Kasumi-1 (cell line): ENCODE data around the gene CYP1A2.
"Not testable (repeated sequence)": the region's sequence is repeated elsewhere in the genome, so short reads cannot be mapped to it uniquely, and the experiment has no call there.

ENCODE experiments used
- DNase-seq, 2 experiments: peaks; one replicate each; lab custom pipeline; 2025; lab: John Stamatoyannopoulos, UW

Gene CYP1A2

GRCh38 chr15:74776821-74777768 is 28.4 kb downstream of the CYP1A2 start:
- DNase-seq, result peak; percentile 96 to 98

GRCh38 chr15:74777769-74778598 is 29.3 kb downstream of the CYP1A2 start:
- peak in 1 of 2 experiments; percentile 78 for DNase-seq

- DNase-seq, result no peak
Observed at GRCh38 chr15:74778599-74778970, 29.9 kb downstream of the CYP1A2 start.

GRCh38 chr15:74779162-74779648 is 30.6 kb downstream of the CYP1A2 start:
- no peak for DNase-seq

- peak; percentile 35 to 46 for DNase-seq
Observed at GRCh38 chr15:74780523-74781430, 32.1 kb downstream of the CYP1A2 start.

- DNase-seq, result peak; percentile 52 to 64
Observed at GRCh38 chr15:74781431-74782258, 33.0 kb downstream of the CYP1A2 start, which contains the start of gene CSK. Gene CSK, plus strand, starts transcription at chr15:74782080. Its CDS starts 16,218 bp downstream, at chr15:74798298.

- DNase-seq, result peak; percentile 35 to 39
Observed at GRCh38 chr15:74782259-74783071, 33.8 kb downstream of the CYP1A2 start.

GRCh38 chr15:74783072-74783807 is 34.6 kb downstream of the CYP1A2 start:
- DNase-seq, result peak; percentile 53 to 79

GRCh38 chr15:74783808-74784175 is 35.1 kb downstream of the CYP1A2 start:
- no peak for DNase-seq

GRCh38 chr15:74784426-74785193 is 36.0 kb downstream of the CYP1A2 start:
- DNase-seq, result no peak

GRCh38 chr15:74785194-74786032 is 36.8 kb downstream of the CYP1A2 start:
- DNase-seq, result no peak

- not testable (repeated sequence) for DNase-seq
Observed at GRCh38 chr15:74786081-74786480, 37.4 kb downstream of the CYP1A2 start.

- no peak for DNase-seq
Observed at GRCh38 chr15:74786551-74787165, 38.0 kb downstream of the CYP1A2 start.

- peak; percentile 98 for DNase-seq
Observed at GRCh38 chr15:74787251-74788041, 38.8 kb downstream of the CYP1A2 start.

GRCh38 chr15:74788042-74788682 is 39.5 kb downstream of the CYP1A2 start:
- peak in 1 of 2 experiments; percentile 27 for DNase-seq
